Limb (tissue), 2 donors: ENCODE results near the gene HPGD.

Source experiments
- DNase-seq, 2 donors: peaks; one replicate each; pipeline ENCODE4 v3.0.0-alpha.2; 2016; ENCODE audit errors: extremely low spot score in 2 of 2

HPGD gene

DNA sequence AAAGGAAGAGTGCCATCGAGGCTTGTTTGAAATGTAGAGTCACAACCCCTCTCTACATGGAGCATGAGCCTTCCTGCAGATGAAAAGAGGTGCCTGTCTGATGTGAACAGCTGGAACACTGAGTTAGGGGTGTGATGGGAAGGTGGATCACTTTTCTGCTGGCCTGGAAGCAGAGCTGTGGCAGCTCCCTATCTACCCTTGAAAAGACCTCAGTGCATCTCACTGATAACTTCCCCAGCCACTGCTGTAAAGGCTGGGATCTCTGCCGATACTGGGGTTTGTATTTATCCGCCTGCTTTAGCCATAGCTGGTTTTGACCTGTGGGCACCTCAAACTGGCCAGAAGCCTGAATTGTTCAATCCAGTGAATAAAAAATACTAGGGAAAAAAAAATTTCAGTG lies 46.8 kb downstream of the HPGD start:
- no peak for DNase-seq

DNA sequence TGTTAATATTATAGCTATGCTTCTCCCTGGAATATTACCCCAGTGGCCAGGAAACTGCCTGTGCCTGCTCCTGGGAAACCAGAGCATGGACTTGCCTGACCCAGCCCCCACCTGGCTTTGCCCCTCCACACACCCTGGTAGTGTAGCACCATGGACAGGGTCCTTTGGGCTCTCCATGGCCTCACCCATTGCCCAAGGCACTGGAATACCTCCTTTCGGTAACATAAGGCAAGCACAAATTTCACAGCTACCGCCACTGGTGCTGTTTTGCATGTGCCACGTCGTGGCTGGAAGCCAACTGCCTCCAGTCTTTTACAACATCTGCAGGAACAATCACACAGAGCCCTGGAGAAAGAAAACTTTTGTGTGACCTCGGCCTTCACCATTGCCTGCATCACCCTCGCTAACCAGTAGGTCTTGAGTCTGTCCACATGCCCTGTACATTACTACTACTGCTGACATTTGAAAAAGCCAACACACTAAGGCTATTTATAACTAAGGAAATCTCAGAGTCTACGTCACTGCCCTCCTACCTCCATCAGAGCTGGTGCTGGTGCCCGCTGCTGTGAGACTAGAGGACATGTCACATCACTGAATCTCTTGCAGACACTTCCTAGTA lies 47.7 kb downstream of the HPGD start:
- no peak for DNase-seq

DNA sequence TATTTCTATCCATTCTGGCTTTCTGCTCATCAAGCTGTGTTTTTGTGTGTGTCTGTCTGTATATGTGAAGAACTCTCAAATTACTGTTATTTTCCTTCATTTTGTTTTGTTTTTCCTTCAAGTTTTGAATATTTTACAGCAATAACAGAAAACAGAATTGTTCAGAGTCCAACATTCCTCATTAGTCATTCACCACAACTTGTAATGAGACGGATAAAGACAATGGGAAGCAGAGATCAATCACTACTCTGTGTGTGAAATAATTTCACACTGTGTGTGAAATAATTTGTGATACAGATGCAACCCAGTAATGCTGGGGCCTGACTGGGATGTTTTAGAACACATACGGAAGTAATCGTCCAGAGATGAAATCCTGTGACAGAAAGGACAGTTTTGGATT lies 55.2 kb downstream of the HPGD start:
- DNase-seq, result no peak

DNA sequence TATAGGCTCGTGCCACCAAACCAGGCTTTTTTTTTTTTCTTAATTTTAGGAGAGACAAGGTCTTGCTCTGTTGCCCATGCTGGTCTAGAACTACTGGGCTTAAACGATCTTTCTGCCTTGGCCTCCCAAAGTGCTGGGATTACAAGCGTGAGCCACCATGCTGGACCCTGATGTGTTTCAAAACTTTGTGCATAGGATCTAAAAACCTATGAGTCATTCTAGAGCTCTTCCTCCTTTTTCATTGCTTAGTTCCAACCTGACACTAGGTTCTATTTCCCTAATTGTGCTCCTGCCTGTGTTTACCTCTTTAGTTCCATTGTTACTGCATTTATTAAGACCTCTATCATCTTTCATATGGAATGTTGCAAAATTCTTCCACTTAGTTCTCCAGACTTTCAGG lies 57.3 kb downstream of the HPGD start:
- DNase-seq, result no peak

DNA sequence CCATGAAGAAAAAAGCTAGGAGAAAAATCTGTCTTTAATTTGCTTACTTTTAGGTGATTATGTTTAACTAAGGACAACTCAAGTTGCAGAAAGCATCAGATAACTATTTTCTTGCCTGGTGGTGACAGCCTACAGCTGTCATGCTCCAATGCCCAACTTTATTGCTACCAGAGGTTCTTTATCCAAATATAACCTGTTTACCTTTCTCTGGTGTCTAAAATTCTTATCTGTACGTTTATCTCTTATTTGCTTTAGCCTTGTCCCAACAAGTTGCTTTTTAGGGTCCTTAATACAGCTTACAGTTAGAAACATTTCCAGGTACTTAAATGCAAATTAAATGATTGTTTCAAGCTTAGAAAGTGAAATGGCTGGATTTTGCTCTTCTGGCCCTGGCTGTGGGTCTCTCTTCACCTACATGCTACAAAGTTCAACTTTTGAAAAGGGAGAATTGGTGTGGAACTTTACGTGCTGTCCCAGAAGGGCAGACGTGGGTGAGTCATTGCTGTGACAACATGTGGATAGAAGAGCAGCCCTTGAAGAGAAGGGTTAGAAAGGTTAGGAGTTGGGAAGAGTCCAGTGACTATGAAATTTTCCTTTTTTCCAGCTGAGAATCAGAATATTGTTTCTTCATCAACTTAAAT lies 60.7 kb downstream of the HPGD start:
- no peak for DNase-seq

DNA sequence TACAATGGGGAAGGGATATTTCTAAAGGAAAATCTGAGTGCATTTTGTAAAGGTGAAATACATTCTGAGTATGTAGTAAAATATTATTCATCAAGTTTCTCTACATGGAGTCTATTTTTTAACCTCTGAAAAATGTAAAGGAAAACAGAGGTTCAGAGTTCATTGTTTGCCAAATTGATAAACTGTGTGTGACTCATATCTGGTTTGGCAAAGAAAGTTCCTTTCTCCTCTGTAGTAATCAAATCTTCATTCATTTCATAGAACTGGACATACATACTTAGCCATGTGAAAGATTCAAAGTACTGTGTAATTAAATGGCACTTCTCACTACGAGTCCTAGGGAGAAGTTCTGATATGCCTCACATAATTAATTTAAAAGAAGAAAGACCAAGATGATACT lies 61.6 kb downstream of the HPGD start:
- DNase-seq, result no peak

DNA sequence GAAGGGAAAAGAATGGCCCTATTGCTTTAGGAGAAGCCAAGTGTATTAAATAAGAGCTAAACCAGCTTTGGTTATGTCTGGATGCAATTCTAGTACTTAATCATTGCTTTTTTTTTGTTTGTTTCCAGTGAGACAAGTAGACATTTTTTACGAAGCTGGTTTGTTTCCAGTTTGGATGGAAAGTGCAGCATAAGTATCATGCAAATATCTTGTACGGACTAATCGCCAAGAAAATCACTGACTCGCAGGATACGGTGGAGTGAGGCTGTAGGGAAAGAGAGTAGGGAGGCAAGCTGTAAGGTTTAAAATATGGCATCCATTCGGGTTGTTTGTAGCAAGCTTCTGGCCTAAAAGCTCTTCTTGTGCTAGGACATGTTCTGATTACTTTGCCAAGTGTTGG lies 64.8 kb downstream of the HPGD start:
- DNase-seq, result peak in 1 of 2 donors; percentile 14

DNA sequence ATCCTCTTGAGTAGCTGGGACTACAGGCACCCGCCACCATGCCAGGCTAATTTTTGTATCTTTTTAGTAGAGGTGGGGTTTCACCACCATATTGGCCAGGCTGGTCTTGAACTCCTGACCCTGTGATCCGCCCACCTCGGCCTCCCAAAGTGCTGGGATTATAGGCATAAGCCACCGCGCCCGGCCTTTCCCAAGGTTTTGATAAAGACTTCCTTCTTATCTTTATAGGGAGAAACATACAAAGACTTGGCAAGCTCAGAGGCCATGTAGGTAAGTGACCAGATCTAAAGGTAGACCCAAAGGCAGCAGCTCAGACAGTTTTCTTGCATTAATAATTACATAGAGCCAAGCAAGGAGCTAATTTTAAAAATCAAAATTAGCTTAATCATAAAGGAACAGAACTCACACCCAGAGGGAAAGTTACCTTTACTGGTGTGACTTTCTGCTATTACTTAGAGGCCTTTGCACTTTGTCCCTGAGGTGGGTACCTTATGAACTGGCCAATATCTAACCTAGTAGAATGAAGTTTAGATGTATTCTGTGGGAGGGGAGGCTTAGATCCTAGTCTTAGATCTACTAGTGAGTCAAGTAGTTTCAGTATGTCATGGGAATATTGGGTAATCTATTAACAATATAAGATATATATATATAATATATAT lies 67.3 kb downstream of the HPGD start:
- no peak for DNase-seq

DNA sequence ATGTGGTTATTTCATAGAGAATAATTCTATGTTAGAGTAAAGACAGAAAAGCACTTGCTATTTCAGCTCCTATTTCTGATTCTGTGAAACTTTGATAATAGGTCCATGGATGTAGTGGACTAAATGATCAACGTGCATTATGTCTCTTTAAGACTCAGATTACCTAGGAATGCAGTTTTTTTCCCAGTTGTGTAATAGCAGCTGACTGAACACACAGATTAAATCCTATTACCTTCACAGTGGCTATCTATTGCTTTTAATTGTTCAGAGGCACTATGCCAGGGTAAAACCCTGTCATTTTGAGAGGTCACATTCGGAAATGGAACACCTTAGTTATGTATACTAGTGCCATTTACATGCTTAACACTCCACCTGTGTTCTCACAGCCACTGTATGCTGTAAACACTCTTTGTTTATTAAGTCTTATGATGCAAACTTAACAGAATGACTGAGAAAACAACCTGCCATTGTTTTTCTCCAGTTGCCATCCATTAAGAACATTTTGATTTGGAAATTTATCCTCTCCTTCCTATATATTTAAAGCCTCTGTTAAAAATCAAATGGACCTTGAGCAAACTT lies 70.5 kb downstream of the HPGD start:
- no peak for DNase-seq

DNA sequence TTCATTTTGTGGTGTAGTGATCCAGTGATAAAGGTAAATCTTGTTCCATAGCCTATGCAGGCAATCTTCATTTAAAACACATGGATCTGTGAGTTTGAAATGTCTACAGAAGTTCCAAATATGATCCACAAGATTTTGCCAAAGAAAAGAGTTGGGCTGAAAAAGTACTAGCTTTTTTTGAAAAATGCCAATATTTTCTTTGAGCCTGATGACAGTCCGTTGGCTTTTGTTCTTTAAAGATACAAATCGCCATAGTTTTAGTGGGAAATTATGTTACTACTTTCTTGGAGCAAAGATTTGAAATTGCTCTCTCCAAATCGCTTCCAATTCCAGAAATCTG lies 71.5 kb downstream of the HPGD start:
- peak in 1 of 2 donors; percentile 14 for DNase-seq

DNA sequence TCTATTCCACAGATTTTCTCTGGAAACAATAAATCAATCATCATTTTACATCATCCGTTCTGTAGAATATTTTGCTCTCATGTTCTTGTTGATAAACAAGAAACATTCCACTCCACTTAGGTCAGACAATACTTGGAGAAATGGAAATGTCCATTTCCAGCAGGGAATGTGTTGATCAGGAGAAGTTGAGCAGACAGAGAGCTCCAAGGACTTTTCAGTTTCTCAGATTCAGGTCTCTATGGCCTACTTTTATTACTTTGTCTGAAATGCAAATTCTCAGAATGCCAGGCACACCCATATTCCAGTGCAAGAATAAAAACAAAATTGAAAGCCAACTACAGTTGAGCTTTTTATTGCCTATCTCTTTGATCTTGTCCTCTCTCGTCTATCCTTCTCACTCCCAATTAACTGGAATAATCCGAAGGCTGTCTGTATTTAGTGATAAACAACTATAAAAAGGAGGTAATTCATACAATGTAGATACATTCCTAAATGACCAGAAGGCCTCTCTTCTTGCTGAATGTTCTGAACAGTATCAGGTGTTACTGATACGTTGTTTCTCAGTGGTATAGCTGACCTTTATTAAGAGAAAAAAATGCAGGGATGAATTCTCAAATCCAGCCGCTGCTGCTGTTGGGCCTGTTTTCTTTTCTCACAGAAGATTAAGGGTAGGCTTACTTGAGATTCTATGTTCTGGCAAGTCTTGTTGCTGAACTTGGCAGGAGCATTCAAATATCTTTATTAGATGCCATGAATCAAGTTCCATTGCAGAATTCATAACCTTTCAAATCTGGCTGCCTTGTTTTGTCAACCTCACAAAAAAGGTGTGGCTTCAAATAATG lies 72.1 kb downstream of the HPGD start:
- DNase-seq, result peak in 1 of 2 donors; percentile 49

DNA sequence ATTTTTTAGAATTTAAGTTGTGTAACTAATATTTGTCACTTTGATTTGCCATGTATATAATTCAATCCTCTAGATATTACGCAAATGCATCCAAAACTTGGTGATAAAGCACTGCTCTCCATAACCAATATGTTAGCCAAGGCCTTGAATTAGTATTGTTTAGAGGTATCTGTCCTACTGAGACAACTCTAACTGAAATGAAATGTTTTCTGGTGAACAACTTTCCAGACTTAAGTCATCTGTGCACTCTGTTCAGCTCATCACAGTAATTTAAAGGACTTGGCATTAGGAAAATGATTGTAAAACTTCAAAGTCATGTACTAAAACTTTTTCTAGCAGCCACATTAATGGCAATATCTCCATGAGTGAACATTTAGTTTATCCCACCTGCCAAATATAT lies 73.1 kb downstream of the HPGD start:
- no peak for DNase-seq

DNA sequence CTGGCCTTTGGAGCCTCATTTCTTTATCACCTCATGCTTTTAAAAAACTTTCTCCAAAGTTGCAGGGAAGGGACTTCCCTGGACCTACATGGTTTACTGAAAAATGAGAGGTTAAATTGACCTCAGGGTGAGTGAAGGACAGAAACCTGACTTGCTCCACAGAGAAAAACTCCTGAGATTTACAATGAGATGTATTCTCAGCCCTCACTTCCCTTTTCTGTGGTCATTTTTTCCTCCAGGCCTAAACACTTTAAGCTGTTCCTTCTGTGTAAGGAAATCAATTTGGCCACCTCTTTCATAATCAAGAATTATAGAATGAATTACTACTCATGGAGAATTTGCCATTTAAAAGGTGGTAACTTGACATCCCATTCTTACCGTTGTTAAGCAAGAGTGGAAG lies 77.9 kb downstream of the HPGD start:
- DNase-seq, result no peak
